Measurements from ENCODE around the gene ERFL.

Gene ERFL

DNA sequence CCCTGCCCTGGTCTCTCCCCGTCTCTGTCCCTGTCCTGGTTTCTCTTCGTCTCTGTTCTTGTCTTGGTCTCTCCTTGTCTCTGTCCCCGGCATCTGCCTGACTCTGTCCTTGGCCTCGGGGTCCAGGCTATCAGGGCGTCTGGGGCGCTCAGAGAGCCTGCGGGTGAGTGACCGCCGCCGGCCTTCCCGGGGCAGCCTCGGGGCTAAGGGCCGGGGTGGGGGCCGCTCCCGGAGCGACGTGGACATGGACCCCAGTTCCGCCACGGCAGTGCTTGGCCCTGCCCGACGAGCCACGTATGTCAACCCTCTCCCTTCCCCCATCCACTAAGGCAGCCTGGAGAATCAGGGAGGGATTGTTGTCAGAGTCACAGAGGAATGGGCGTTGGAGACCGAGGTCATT is 30.4 kb downstream of the ERFL start:
- no peak for DNase-seq (ENCODE audit: low spot score)

DNA sequence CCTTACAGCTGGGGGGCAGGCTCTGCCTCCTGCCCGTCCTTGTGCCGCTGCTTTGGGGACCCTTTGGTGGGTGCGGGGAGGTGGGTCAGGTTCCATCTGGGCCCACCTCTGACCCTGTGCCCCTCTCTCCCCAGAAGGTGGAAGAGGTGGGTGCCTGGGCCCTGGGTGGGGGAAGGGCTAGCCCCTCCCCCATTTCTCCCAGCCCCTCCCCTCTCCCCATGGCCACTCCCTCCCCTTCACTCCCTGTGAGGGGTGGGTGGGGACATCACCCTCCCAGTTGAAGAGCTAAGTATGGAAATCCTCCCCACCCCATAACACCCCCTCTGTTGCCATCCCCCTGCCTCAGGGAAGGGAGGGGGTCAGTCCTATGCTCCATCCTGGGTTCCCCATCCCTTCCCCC is 31.1 kb downstream of the ERFL start:
- DNase-seq (ENCODE audit: low spot score): no peak

DNA sequence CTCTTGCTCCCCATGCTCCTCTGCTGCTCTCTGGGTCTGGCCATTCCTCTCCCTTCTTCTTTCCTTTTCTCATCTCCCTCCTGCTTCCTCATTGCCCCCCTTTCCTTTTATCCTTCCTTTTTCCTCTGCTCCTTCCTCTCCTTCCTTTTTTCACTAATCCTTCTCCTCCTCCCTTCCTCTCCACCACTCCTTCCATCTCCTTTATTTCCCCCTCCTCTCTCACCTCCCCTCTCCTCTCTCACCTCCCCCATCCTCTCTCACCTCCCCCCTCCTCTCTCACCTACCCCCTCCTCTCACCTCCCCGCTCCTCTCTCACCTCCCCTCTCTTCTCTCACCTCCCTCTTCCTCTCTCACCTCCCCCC is 31.7 kb downstream of the ERFL start:
- DNase-seq (ENCODE audit: low spot score): no peak

DNA sequence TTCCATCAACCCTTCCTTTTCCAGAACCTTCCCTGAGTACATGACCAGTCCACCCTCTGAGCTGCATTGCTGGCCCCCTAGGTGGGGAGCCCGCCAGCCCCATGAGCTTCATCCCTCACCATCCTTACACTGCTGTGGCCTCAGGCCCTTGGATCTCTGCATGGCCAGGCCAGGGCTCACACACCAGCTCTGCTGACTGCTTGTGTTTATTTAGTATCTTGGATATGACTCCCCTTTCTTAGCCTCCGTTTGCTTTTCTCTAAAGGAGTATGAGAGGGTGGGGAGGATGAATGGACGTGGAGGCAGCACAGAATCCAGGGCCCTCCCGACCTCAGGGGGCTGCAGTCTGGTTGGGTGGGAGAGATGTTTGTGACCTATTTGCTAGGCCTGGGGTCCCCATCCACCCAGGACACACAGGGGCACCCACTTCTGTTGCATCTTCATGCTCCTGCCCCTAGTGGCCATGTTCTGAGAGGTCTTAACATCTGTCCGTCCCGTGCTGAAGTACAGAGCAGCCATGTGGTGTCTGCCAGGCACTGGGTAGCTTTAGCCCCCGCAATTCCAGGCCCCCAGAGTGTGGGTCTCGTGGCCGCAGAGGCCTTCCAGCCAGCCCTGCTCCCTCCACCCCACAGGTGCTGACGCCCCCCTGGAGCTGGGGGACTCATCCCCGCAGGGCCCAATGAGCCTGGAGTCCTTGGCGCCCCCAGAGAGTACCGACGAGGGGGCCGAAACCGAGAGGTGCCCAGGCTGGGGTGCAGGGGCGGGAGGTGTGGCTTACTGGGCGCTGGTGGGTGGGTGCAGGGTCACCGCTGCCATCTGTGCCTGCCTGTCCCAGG is 32.3 kb downstream of the ERFL start:
- DNase-seq (ENCODE audit: low spot score): no peak

DNA sequence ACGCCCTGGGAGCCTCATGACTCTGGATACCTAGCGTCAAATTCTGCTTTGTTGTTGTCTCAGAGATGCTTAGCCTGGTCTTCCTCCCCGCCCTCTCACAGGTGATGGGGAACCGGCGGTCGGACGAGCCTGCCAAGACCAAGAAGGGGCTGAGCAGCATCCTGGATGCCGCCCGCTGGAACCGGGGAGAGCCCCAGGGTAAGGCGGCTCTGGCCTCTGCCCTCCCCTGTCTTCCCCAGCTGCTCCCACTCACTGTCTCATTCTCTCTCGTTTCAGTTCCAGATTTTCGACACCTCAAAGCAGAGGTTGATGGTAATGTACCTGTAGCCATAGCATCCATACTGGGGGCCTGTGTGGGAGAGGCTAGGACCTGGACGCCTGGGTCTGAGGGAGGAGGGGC is 33.9 kb downstream of the ERFL start:
- DNase-seq (ENCODE audit: low spot score): no peak

DNA sequence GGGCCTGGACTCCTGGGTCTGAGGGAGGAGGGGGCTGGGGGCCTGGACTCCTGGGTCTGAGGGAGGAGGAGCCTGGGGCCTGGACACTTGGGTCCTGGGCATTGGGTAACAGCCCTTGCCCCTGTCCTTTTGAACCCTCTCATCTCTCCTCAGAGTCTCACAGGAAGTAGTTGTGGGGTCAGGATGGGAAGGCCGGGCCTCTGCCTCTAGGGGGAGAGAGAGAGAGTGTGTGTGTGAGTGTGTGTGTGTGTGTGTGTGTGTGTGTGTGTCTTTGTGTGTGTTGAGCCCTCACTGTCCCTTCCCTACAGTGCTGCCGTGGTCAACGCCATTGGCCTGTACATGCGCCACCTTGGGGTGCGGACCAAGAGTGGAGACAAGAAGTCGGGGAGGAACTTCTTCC is 34.4 kb downstream of the ERFL start:
- DNase-seq (ENCODE audit: low spot score): no peak

DNA sequence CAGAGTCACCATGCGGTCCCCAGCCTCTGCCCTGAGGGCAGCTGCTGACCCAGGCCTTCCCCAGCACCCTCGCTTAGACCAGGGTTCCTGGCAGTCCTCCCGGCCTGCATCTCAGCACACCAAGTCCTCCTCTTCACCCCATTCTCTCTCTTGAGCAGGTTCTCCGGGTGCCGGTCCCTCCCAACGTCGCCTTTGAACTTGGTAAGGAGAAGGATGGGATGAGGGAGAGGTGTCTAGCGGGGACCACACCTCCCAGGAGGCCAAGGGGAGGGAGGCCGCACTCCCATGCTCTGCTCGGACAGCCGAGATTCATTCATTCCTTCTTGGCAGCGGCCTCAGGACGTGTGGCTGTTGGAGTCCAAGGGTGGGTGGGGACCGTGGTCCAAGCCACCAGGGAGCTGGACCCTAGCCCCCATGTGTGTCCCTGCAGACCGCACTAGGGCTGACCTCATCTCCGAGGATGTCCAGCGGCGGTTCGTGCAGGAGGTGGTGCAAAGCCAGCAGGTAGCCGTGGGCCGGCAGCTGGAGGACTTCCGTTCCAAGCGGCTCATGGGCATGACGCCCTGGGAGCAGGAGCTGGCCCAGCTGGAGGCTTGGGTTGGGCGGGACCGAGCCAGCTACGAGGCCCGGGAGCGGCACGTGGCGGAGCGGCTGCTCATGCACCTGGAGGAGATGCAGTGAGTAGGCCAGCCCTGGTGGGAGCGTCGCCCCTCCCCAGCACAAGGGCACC is 35.9 kb downstream of the ERFL start:
- DNase-seq (ENCODE audit: low spot score): no peak

DNA sequence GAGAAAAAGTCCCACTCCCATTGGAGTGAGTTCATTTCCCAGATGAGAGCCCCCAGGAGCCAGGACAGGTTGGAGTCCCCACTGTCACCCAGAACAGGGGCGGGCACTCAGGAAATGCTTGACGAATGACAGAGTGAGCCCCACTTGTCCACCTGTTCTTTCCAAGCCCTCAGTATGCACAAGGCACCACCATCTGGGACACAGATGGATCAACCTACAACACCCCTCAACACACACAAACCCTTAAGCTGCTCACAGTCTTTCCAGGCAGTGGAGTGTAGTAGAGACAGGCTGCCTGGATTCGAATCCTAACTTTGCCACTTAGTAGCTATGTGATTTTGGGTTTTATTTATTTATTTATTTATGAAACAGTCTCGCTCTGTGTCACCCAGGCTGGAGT is 37.3 kb downstream of the ERFL start:
- DNase-seq (ENCODE audit: low spot score): no peak

DNA sequence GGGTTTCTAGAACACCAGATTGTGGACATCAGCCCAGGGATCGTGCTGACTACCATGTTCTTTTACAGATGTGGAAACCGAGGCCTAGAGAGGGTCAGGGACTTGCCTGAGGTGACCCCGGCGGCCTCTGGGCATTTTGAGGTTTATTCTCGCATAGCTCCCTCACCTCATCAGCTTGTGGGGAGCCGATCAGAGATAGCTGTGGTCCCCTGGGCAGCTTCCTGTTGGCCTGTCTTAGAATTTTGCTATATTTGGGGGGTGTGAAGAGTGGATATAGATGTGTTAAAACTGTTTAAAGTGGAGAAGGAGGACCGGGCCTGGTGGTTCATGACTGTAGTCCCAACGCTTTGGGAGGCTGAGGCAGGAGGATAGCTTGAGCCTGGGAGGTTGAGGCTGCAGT is 38.4 kb downstream of the ERFL start:
- no peak for DNase-seq (ENCODE audit: low spot score)

DNA sequence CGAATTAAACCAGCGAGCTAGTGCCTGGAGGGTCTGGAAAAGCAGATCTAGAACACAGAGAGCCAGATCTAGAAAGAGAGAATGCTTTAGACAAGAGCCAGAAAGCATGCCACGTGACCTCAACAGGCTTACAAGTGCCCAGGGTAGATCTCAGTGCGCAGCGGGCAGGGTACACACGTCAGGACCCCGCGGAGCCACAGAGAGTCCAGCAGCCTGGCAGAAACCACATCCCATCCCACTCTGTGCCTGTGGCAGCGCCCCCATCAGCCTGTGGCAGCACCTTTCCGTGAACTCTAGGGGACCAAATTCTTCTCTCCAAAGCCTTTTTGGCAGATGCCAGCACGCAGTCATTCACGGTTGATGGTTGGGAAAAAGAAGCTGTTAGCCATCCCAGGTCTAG is 39.3 kb downstream of the ERFL start:
- DNase-seq (ENCODE audit: low spot score): no peak

DNA sequence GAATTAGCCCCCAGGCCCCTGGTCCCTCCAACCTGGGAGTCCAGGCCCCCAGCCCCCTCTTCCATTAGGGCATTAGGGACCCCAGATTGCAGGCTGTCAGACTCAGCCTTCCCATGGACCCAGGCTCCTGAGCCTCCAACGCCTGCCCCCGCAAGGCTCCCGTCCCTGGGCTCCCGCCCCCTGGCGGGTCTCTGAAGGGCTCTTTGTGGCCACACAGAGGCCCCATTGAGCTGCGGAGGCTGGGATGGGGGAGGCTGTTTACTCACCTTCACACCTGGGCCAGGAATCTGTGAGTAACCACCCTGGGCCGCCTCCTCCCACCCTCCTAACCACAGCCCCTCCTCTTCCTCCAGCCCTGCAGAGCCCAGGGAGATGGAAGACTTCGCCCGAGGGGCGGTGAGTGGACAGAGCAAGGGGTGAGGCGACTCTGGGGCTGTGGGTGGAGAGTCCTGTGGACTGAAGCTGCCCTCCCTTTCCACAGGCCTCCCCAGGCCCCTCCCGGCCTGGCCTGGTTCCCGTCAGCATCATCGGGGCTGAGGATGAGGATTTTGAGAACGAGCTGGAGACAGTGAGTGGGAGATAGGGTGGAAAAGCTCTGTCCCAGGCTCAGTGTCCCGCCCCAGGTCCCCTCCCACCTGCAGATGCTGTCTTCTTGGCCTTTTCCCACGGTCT is 40.4 kb downstream of the ERFL start:
- peak; percentile 57 for DNase-seq (ENCODE audit: low spot score)

DNA sequence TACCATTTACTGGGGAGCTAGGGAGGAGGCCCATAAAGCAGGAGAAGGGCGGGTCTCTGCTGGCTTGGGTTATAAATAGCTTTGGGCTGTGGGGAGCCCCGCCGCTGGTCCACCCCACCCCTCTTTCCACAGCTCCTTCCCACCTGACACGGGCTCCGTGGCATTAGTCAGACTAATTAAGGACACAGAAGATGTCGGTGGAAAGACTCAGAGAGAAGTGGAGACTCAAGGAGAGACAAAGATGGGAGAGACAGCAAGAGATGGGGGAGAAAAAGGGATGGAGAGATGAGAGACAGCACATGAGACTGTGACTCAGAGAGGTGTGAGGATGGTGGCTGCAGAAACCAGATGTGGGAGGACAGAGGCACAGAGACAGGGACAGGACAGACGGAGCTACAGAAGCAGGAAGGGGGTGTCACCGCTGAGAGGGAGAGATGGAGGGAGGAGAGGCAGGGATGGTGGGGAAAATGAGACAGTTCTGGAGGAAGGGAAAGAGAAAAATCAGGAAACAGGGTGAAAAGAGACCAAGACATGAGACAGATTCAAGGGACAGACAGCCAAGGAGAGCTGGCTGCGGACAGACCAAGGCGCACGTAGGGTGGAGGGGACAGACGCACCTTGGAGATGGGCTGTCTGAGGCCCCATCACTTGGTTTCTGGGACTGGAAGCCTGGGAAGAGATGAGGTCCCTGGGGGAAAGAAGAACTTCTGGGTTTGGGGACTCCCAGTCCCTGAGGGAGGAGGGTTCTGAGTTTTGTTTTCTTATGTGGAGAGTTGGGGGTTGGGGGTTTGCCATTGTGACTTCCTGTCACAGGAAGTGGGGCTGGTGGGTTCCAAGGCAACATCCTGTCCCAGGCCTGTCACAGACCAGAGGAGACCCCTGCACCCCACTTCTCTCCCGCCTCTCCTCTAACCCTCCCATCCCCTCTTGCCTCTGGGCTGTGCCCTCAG is 41.2 kb downstream of the ERFL start:
- peak; percentile 56 for DNase-seq (ENCODE audit: low spot score)

DNA sequence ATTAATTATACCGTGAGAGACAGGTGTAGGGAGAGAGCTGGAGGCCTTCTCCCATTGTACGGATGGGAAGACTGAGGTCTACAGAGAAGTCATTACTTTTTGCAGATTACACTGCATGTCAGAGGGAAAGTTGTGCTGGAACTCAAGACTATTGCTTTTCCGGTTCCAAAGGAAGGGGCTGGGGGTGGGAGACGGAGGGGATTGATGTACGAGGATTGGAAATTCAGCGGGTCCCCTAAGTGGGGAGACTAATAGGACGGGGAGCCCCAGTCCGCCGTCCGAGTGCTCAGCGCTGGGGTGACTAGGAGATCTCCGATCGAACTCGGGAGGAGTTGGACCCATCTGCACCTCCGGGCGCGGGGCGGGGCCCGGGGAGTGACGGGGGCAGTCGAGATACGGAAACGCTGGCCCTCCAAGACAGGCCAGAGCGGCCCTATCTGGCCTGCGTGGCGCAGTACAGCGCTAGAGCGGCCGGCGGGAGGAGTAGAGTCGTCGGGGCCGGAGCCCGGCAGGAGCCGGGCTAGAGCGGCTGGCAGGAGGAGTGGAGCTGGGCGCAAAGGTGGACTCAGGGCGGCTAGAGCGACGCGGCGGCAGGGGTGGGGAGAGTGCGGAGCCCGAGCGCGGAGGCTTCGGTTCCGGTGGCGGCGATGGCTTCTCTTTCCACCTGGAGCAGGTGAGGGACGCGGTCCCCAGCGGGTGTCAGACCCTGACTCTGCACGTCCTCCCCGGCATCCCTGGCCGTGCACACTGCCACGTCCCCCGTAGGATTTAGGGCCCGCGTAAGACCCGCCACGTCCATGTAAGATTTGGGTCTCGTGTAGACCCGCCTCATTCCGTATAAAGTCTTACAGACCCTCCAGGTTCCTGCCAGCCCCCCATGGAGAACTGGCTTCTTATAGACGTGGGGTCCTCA is 44.2 kb downstream of the ERFL start:
- peak; percentile 93 for DNase-seq (ENCODE audit: low spot score)

DNA sequence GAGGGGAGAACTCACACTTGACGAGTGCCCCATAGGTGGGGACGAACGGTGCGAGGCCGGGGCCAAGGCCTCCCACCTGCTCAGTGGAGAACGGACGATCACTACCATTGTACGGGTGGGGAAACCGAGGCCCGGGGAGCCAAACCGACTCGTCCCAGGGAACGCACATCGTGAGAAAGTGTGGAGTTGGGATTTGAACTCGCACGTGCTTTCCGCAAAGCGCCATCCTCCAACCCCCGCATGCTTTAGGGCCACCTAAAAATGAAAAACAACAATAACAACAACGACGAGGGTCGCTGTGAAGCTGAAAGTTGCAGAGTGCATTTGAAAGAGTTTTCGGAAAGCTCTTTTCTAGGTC is 44.8 kb downstream of the ERFL start:
- DNase-seq (ENCODE audit: low spot score): no peak

DNA sequence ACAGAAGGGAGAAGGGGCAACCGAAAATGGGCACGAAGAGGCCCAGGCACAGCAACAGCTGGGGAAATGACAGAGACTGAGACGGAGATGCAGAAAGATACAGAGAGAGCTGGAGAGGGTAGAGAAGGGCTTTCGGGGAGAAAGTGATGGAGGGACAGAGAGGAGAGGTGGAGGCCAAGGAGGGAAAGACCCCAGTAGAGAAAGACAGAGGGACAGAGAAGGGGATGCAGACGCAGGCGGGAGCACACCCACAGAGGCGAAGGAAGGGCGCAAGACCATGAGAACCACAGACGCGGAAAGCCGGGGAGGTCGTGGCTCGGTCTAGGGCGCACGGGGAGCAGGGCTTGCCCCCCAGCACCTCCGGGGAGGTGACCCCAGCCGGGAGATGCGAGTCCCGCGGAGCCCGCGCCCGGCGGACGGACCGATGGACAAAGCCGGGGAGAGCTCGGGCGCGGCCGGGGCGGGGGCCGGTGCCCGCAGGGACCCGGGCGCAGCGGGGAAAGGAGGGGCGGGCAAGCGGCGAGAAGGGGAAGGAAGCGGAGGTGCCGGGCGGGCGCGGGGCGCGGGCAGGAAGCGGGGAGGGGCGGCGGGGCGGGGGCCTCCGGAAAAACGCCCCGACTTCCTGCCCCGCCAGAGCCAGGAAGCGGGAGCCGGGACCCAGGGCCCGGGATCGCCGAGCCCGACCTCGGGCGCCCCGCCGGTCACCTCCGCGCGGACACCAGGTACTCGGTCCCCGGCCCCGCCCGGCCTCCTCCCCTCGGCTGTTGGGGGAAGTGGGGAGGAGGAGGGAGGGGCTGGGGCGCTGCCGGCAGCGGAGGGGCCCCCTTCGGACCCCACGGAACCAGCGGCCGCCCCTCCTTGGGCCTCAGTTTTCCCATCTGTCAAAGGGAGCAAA is 45.4 kb downstream of the ERFL start, which contains the start of gene ARHGEF1:
Gene ARHGEF1 (plus strand): TSS at position 617 of the 895 bp plus-strand sequence. CDS start 4,899 bp downstream, outside the sequence.
- peak; percentile 78 for DNase-seq (ENCODE audit: low spot score)

DNA sequence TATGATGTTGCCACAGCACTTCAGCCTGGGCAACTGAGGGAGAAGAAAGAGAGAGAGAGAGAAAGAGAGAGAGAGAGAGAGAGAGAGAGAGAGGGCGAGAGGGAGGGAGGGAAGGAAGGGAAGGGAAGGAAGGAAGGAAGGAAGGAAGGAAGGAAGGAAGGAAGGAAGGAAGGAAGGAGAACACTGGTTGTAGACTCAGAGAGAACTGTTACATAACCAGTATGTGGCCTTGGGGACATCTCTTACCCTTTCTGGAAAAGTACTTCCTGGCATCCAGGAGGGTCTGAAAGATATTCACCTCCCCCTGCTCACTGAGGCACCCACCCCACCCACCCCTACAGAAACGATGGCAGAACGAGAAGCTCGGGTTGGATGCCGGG is 47.9 kb downstream of the ERFL start:
- no peak for DNase-seq (ENCODE audit: low spot score)

DNA sequence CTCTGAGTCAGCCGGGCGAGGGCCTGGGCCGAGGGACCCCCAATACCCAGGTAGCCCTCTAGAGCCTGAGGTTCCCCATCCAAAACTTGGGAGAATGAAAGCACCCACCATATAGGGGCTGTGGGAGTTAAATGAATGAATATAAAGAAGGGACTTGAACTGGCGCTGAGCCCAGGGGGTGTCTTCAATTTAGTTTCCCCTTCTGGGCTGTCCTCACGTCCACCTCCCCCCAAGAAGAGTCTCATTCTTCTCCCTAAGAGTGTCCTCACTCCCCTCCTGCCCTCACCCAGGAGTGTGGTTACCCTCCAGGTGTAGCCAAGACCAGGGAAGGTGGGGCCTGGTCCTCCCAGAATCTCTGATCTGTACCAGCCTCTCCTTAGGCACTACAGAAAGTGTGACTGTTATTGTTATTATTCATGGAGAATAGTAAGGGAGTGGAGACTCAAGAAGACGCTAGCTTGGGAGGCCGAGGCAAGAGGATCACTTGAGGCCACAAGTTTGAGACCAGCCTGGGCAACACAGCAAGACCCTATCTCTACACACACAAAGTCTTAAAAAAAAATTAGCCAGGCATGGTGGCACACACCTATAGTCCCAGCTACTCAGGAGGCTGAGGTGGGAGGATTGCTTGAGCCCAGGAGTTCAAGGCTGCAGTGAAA is 48.5 kb downstream of the ERFL start:
- DNase-seq (ENCODE audit: low spot score): no peak

DNA sequence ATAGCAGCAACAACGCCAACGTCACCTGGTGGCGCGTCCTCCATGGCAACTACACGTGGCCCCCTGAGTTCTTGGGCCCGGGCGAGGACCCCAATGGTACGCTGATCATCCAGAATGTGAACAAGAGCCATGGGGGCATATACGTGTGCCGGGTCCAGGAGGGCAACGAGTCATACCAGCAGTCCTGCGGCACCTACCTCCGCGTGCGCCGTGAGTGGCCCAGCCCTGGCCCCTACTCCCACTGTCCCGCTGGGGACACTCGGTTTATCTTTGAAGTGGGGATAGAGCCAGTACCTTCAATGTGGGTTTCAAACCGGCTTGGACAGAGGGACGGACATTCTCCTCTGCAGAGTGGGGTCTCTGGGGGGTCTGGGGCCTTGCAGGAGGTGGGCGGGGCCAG is 49.2 kb downstream of the ERFL start:
- DNase-seq (ENCODE audit: low spot score): no peak
